ENCODE measurements around the gene MVP.
"Not testable (repeated sequence)": the region's sequence is repeated elsewhere in the genome, so short reads cannot be mapped to it uniquely, and the experiment has no call there.

GRCh38 chr16:29833219-29833618 is 13.0 kb downstream of the MVP start:
- not testable (repeated sequence) for TF ChIP-seq POLR2A (IDR thresholded peaks at IDR 0.05; ENCODE audit: low read depth); POLR2AphosphoS5 (IDR thresholded peaks at IDR 0.05); CTCF (IDR thresholded peaks at IDR 0.05)
